ENCODE measurements around the gene HYKK.
"Not testable (repeated sequence)": the region's sequence is repeated elsewhere in the genome, so short reads cannot be mapped to it uniquely, and the experiment has no call there.

GRCh38 chr15:78539464-78540140 lies 32.2 kb downstream of the HYKK start:
- TF ChIP-seq POLR2A (IDR thresholded peaks at IDR 0.05; ENCODE audit: low read depth, low read length); PAX5 (IDR thresholded peaks at IDR 0.05; ENCODE audit: insufficient read depth, low read length, severe bottlenecking): not testable (repeated sequence)

Measured in GM12891 (cell line).